Uterus (tissue), 2 donors: Measurements from ENCODE around the gene ZCRB1.

Experiments
- CTCF ChIP-seq, 4 experiments: fragments of 200-600 bp in 2 of 4; fragments of 450-650 bp in 2 of 4; sonication (generic) in 2 of 4; IDR thresholded peaks; one replicate each; pipeline ENCODE4 v1.5.1; 2016 to 2019; ENCODE audit warnings: antibody characterized with exemption in 4 of 4, mild to moderate bottlenecking in 2 of 4, moderate library complexity in 1 of 4
- POLR2A ChIP-seq, 2 donors: fragments of 450-650 bp; IDR thresholded peaks; one replicate each; pipeline ENCODE4 v1.6.1; 2016; ENCODE audit warnings: antibody characterized with exemption in 2 of 2, mild to moderate bottlenecking in 1 of 2, moderate library complexity in 1 of 2

DNA sequence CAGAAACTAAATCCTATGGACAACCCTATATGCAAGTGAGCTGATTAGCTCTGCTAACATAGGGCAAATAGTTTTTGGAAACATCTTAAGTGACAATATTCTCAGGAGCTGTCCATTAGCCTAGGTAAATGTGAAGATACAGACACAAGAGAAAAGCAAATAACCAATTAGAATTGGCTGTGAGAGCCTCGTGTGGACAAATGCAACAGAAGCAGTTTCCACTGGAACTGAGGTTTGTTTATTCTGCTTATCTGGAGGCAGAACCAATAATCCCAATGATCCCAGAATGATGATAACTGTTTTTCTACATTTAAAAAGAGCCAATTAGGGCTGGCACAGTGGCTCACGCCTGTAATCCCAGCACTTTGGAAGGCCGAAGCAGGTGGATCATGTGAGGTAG is 44.6 kb downstream of the ZCRB1 start:
- TF ChIP-seq CTCF (IDR thresholded peaks at IDR 0.05) (no peak), POLR2A (IDR thresholded peaks at IDR 0.05) (no peak)
